Fibroblast of mammary gland (primary cell): ENCODE data around the gene GPA33.

Experiments used
- DNase-seq: peaks from one replicate; pipeline ENCODE4 v3.0.0-alpha.2; 2010; ENCODE audit warnings: low read depth
- H3K4me3 ChIP-seq: 2 replicates; pipeline ENCODE4 v1.5.1; 2011; ENCODE audit warnings: low read depth, mild to moderate bottlenecking, low read length, moderate library complexity; ENCODE audit not compliant: control insufficient read depth
- TF ChIP-seq, protein P1 (sequence below): conservative IDR thresholded peaks from 2 replicates; pipeline ENCODE4 v1.5.1; 2011; ENCODE audit warnings: low read depth, low read length, inconsistent platforms; ENCODE audit not compliant: control insufficient read depth, insufficient read depth

GPA33 gene

DNA sequence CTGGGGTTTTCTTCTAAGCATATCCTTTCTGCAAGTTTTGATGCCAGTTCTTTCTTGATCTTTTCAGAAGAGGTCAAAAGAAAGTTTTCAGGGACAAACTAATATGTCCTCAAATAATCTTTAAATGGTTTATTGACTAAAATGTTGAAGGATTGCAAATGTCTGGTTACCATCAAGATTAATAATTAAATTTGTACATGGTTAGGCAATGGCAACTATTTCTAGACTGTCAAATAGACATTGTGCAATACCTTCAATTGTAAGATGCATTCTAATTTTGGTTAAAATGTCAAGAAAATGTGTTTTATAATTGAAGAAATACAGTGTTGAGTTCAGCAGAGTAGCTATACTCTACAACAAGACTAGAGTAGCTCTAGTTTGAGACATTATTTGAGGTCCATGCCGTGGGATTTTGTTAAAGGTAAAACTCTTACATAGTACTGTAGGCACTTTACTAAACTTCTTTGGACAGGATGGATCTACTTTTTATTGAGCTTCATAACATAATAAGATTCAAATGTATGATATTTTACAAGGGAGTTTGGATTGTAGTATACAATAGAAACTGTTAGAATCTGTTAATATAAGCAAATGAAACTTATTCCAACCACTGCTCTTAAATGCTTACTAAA, 78.5 kb downstream of the GPA33 start:
- TF ChIP-seq, protein P1, sequence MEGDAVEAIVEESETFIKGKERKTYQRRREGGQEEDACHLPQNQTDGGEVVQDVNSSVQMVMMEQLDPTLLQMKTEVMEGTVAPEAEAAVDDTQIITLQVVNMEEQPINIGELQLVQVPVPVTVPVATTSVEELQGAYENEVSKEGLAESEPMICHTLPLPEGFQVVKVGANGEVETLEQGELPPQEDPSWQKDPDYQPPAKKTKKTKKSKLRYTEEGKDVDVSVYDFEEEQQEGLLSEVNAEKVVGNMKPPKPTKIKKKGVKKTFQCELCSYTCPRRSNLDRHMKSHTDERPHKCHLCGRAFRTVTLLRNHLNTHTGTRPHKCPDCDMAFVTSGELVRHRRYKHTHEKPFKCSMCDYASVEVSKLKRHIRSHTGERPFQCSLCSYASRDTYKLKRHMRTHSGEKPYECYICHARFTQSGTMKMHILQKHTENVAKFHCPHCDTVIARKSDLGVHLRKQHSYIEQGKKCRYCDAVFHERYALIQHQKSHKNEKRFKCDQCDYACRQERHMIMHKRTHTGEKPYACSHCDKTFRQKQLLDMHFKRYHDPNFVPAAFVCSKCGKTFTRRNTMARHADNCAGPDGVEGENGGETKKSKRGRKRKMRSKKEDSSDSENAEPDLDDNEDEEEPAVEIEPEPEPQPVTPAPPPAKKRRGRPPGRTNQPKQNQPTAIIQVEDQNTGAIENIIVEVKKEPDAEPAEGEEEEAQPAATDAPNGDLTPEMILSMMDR: no peak
- H3K4me3 ChIP-seq: no peak overlapping the region
- DNase-seq: no peak

DNA sequence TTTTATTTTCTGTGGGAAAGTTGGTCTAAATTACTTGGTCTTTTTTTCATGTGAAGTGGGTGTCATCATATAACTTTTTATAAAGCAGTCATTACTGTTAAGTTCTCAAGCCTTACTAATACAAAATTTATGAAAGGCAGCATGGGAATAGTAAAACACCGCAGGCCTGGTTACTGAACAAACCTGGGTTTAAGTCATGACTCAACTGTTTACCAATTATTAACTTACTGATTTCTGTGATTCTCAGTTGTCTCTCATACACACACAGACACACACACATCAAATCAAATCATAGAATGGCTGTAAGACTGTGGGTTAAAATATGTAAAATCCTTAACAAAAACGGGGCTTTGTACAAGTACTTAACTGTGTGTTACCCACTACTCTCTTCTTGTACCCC, 86.5 kb downstream of the GPA33 start:
- H3K4me3 ChIP-seq: no peak overlapping the region
- no peak for DNase-seq
- TF ChIP-seq, protein P1: no peak
